Liver (tissue), 3 donors: Measurements from ENCODE around the gene MAPT.

Experiments used
- FOXA2 ChIP-seq: IDR thresholded peaks from 2 replicates; pipeline ENCODE4 v1.6.1; 2016; ENCODE audit warnings: antibody characterized with exemption
- JUND ChIP-seq, 2 donors: IDR thresholded peaks; 2 replicates each; pipeline ENCODE4 v1.6.1; 2016; ENCODE audit warnings: antibody characterized with exemption in 2 of 2
- RAD21 ChIP-seq, 2 donors: IDR thresholded peaks; 2 replicates each; pipeline ENCODE4 v1.6.1; 2016; ENCODE audit warnings: antibody characterized with exemption in 2 of 2, mild to moderate bottlenecking in 2 of 2
- TF ChIP-seq, protein P1 (sequence below): IDR thresholded peaks from 2 replicates; pipeline ENCODE4 v1.6.1; 2016; ENCODE audit warnings: antibody characterized with exemption, mild to moderate bottlenecking
- TF ChIP-seq, protein P2 (sequence below): fragments of 150-350 bp; IDR thresholded peaks from 2 replicates; pipeline ENCODE4 v1.5.1; 2017; ENCODE audit warnings: improper control_type of control experiment, low read depth, low read length; ENCODE audit not compliant: missing input control
- donor health status: healthy.
- donor health status: healthy.

DNA sequence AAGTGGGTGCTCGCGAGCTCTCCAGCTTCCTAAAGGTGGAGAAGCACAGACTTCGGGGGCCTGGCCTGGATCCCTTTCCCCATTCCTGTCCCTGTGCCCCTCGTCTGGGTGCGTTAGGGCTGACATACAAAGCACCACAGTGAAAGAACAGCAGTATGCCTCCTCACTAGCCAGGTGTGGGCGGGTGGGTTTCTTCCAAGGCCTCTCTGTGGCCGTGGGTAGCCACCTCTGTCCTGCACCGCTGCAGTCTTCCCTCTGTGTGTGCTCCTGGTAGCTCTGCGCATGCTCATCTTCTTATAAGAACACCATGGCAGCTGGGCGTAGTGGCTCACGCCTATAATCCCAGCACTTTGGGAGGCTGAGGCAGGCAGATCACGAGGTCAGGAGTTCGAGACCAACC, 102.8 kb downstream of the MAPT start:
- TF ChIP-seq, protein P1, sequence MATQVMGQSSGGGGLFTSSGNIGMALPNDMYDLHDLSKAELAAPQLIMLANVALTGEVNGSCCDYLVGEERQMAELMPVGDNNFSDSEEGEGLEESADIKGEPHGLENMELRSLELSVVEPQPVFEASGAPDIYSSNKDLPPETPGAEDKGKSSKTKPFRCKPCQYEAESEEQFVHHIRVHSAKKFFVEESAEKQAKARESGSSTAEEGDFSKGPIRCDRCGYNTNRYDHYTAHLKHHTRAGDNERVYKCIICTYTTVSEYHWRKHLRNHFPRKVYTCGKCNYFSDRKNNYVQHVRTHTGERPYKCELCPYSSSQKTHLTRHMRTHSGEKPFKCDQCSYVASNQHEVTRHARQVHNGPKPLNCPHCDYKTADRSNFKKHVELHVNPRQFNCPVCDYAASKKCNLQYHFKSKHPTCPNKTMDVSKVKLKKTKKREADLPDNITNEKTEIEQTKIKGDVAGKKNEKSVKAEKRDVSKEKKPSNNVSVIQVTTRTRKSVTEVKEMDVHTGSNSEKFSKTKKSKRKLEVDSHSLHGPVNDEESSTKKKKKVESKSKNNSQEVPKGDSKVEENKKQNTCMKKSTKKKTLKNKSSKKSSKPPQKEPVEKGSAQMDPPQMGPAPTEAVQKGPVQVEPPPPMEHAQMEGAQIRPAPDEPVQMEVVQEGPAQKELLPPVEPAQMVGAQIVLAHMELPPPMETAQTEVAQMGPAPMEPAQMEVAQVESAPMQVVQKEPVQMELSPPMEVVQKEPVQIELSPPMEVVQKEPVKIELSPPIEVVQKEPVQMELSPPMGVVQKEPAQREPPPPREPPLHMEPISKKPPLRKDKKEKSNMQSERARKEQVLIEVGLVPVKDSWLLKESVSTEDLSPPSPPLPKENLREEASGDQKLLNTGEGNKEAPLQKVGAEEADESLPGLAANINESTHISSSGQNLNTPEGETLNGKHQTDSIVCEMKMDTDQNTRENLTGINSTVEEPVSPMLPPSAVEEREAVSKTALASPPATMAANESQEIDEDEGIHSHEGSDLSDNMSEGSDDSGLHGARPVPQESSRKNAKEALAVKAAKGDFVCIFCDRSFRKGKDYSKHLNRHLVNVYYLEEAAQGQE, result no peak
- TF ChIP-seq, protein P2, sequence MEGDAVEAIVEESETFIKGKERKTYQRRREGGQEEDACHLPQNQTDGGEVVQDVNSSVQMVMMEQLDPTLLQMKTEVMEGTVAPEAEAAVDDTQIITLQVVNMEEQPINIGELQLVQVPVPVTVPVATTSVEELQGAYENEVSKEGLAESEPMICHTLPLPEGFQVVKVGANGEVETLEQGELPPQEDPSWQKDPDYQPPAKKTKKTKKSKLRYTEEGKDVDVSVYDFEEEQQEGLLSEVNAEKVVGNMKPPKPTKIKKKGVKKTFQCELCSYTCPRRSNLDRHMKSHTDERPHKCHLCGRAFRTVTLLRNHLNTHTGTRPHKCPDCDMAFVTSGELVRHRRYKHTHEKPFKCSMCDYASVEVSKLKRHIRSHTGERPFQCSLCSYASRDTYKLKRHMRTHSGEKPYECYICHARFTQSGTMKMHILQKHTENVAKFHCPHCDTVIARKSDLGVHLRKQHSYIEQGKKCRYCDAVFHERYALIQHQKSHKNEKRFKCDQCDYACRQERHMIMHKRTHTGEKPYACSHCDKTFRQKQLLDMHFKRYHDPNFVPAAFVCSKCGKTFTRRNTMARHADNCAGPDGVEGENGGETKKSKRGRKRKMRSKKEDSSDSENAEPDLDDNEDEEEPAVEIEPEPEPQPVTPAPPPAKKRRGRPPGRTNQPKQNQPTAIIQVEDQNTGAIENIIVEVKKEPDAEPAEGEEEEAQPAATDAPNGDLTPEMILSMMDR, result no peak
- TF ChIP-seq JUND (IDR thresholded peaks at IDR 0.05) (no peak), RAD21 (IDR thresholded peaks at IDR 0.05) (no peak), FOXA2 (no peak)
